ENCODE measurements around the gene WNT4. TPM values are rescaled to one million over a fixed set of nuclear protein-coding genes. Genes with fewer than 3 reads are reported as not detected.

Gene WNT4
- total RNA-seq, 4 donors from 2014 or later = 9.4 to 18.8 (median 14.5) TPM

- TF ChIP-seq POLR2A (IDR thresholded peaks at IDR 0.05) (no peak), CTCF (IDR thresholded peaks at IDR 0.05) (no peak)
- intact Hi-C loops (cut with DNase I; ENCODE audit: low total_unique reads) = no loop called here
- 29 to 33% methylated on average over 5 of the region's 5 CpGs for WGBS, 2 donors
- DNase-seq (ENCODE audit: low spot score in 2 of 2) = no peak
- no peak overlapping the region for H3K4me3 ChIP-seq (ENCODE audit: low read depth, poor library complexity, severe bottlenecking)
These were observed 65.2 kb downstream of the WNT4 start for GRCh38 chr1:22077728-22078127.

DNA sequence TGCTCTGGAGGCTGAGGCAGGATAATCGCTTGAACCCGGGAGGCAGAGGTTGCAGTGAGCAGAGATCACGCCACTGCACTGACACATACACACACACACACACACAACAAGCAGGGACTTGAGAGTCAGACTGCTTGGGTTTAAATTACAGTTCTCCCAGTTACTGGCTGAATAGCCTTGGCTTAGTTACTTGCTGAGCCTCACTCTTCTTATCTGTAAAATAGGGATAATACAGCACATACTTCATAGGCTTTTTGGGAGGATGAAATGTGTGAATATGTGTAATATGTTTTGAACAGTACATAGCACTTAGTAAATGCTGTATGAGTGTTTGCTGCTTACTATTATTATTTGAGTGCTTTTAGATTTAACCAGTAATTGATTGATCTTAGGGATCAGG lies 66.6 kb downstream of the WNT4 start:
- DNase-seq (ENCODE audit: low spot score in 2 of 2) = no peak
- WGBS, 2 donors = 79 to 86% methylated on average over 3 of the region's 3 CpGs
- H3K4me3 ChIP-seq (ENCODE audit: low read depth, poor library complexity, severe bottlenecking) = no peak overlapping the region
- TF ChIP-seq CTCF (IDR thresholded peaks at IDR 0.05) (no peak), POLR2A (IDR thresholded peaks at IDR 0.05) (no peak)
- intact Hi-C loops (cut with DNase I; ENCODE audit: low total_unique reads) = no loop called here

- TF ChIP-seq CTCF (IDR thresholded peaks at IDR 0.05) (no peak), POLR2A (IDR thresholded peaks at IDR 0.05) (no peak)
- 45 to 57% methylated on average over 2 of the region's 2 CpGs for WGBS, 2 donors
- intact Hi-C loops (cut with DNase I; ENCODE audit: low total_unique reads) = no loop called here
- no peak overlapping the region for H3K4me3 ChIP-seq (ENCODE audit: low read depth, poor library complexity, severe bottlenecking)
- DNase-seq (ENCODE audit: low spot score in 2 of 2) = no peak
These were observed 67.2 kb downstream of the WNT4 start for GRCh38 chr1:22075718-22076117.

DNA sequence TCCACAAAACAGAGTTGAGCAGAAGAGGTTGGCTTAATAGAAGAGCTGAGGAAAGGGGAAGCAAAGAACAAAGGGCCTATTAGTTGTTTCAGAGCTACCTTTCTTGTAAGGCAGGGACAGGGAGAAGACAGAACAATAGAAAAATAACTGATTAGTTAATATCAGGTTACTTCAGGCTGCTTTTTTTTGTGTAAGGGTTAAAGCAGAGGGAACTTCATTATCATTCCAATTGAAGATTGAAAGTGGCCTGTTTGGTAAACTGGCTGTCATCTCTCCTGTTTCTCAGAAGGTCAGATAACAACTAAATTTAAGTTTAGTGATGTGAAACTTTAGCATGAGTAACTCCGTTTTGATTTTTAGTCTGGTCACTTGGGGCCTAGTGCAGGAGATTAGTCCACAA lies 68.1 kb downstream of the WNT4 start:
- WGBS, 2 donors = 25 to 29% methylated on average over 1 of the region's 1 CpG
- H3K4me3 ChIP-seq (ENCODE audit: low read depth, poor library complexity, severe bottlenecking) = no peak overlapping the region
- TF ChIP-seq CTCF (IDR thresholded peaks at IDR 0.05) = no peak
- no peak for TF ChIP-seq POLR2A (IDR thresholded peaks at IDR 0.05)
- DNase-seq (ENCODE audit: low spot score in 2 of 2) = no peak
- intact Hi-C loops (cut with DNase I; ENCODE audit: low total_unique reads) = no loop called here

GRCh38 chr1:22071511-22071910 lies 71.4 kb downstream of the WNT4 start:
- intact Hi-C loops (cut with DNase I; ENCODE audit: low total_unique reads) = no loop called here
- WGBS, 2 donors = 72 to 84% methylated on average over 2 of the region's 2 CpGs
- TF ChIP-seq CTCF (IDR thresholded peaks at IDR 0.05) (no peak), POLR2A (IDR thresholded peaks at IDR 0.05) (no peak)
- DNase-seq (ENCODE audit: low spot score in 2 of 2) = no peak
- H3K4me3 ChIP-seq (ENCODE audit: low read depth, poor library complexity, severe bottlenecking) = no peak overlapping the region

Other genes starting within 250 kb of the WNT4 start
- gene HSPG2, start 205.8 kb downstream of the WNT4 start, total RNA-seq = 100 to 1,000 TPM in 2 of 4 donors, 10 to 100 TPM in 2; 67.9 to 171 (median 99.6) TPM
- gene CELA3B, start 166.1 kb downstream of the WNT4 start, total RNA-seq = not detected
- not detected for gene CELA3A, start 141.4 kb downstream of the WNT4 start, total RNA-seq
- gene CDC42, start 90.4 kb downstream of the WNT4 start, total RNA-seq = 100 to 1,000 TPM; 162 to 226 (median 203) TPM